Right renal pelvis (tissue), 4 donors: ENCODE results near the gene EZH2. TPM values are rescaled to one million over a fixed set of nuclear protein-coding genes. Genes with fewer than 3 reads are reported as not detected.

Experiments
- DNase-seq, 4 donors: peaks; one replicate each; pipeline ENCODE4 v3.0.0-alpha.2; 2013; ENCODE audit warnings: low read depth in 4 of 4, low spot score in 3 of 4, missing footprints in 1 of 4
- polyA plus RNA-seq, 4 donors: library from polyadenylated mRNA; unstranded; fragments of 120-200 nt; gene quantifications; one replicate each; pipeline ENCODE4 v1.2.1, GENCODE V29; 2013; ENCODE audit not compliant: insufficient read length in 4 of 4

The EZH2 gene
- polyA plus RNA-seq, 4 donors = 34.7 to 39.5 (median 37.6) TPM

DNA sequence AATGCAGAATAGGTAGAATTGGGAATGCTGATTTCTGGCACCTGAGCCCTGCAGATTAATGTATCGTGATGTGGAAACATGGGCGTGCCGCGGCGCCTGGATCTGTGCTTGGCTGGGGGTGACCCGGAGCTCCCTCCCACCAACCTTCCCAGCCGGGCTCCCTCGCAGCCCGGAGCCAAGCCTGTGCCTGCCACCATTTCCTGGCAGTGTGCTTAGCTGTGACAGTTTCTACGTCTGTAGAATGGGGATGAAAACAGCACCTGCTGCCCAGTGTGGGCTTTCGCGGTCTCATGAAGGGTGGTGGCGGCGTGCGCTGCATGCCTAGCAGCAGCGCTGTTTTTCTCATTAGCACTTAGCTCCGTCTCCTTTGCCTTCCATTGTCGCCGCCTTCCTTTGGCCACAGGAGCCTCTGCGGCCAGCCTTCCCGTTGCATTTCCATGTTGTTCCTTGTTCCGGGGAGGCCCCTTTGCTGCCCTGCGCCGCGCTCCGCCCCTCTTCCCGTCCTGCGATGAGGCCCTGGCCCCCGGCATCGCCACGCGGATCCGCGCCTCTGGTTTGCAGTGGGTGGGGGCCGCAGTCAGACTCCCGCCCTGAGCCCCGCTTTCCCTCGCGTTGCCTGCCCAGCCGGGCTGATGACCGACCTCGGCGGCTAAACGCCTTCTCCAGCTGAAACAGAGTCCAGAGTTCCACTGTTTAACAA is 101.2 kb downstream of the EZH2 start:
- DNase-seq = no peak

DNA sequence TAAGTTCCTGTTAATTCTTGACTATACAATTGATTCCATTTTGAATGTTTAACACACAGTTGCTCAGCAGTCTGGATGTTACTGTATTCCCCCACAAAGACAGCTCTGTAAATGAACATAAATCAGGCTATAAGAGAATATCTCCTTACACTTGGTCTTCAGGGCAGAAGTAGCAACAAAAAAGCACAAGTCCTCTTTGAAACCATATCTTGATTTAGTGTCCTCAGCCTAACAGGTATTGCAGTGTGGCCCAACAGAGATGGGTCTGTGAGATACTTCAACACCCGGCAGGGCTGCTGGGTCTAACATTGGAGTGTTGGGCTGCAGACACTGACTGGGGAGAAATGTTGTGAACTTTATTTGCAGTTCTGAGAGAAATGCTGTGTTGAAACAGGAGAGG is 109.6 kb downstream of the EZH2 start:
- peak in 1 of 4 donors; percentile 18 for DNase-seq

DNA sequence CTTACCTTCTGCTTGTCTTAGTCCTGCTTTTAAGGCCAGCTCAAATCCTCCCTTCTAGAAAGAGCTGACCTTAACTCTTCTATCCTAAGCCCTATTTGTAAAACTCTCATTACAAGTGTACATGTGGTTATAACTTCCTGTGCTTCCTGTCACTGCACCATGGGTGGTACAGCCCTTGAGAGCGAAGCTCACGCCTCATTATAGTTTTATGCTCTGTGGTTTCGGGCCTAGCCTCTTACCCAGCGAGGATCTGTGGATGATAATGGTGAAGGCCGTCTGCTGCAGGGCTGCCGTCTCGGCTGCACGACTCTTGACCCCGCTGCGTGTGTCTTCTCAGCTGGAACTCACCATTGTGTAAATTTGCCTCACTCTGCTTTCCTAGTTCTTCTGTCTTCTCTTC is 110.8 kb downstream of the EZH2 start:
- no peak for DNase-seq

DNA sequence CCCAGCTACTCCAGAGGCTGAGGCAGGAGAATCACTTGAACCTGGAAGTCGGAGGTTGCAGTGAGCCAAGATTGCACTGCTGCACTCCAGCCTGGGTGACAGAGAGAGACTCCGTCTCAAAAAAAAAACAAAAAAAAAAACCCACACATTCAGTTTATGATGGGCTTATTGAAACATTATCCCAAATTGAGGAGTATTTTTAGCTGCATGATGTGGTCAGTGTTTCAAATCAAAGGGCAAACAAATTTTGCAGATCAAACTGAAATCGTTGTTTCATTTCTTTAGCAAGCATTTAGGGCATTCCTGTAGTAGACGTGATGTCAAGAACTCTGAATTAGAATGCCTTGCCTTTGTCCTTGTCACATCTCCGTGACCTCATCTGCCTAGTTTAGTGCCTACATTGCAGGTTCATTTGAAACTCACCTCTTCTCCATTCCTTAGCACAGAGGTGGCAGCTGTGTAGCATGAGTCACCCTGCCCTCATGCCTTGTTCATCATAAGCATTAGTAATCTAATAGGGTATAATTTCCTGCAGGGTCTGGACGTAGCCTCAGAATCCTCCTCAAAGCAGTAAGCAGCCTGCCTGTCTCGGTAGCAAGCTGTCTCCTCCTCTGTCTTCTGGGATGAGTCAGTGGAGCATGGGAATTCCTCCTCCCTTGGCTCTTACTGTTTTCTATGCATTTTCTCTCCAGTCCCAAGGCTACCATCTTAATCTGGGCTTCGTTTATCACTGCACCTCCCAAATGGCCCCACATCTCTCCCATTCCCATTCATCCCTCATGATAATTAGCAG is 111.6 kb downstream of the EZH2 start:
- no peak for DNase-seq

GRCh38 chr7:148770004-148770403 is 114.1 kb downstream of the EZH2 start:
- DNase-seq = no peak

GRCh38 chr7:148763622-148764021 is 120.5 kb downstream of the EZH2 start:
- DNase-seq = no peak

DNA sequence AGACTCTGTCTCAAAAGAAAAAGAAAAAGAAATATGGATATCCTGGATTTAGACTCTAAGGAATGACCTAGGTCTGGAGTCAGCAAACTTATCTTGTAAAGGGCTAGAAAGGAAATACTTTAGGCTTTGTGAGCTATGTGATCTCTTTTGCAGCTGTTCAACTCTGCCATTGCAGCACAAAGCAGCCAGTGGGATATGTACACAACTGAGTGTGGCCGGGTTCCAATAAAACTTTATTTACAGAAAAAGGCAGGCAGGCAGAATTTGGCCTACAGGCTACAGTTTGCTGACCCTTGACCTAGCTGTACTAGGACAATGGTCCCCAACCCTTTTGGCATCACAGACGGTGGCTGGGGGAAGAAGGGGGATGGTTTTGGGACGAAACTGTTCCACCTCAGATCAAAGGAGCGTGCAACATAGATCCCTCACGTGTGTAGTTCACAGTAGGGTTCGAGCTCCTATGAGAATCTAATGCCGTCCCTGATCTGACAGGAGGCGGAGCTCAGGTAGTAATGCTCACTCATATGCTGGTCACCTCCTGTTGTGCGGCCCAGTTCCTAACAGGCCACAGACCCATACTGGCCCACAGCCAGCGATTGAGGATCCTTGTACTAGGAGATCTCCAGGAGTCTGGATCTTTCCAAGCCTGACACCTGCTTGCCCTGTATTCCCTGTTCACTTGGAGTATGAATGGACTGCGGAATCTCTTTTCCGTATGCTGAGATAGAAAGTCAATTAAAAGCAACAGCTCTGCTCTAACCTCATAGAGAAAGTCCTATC is 122.4 kb downstream of the EZH2 start:
- no peak for DNase-seq

Other genes with a start within 250 kb of the EZH2 start
- gene CUL1, start 185.4 kb downstream of the EZH2 start, polyA plus RNA-seq = 10 to 100 TPM; 56.6 to 64.3 (median 62.7) TPM
- gene PDIA4, start 144.2 kb upstream of the EZH2 start, polyA plus RNA-seq = 100 to 1,000 TPM; 166 to 197 (median 191) TPM
- gene ZNF786, start 206.4 kb upstream of the EZH2 start, polyA plus RNA-seq = 10 to 100 TPM in 2 of 4 donors, 1 to 10 TPM in 2; 8.4 to 10.5 (median 9.6) TPM
- 1 to 10 TPM; 6.4 to 9.1 (median 7.0) TPM for gene ZNF425, start 242.0 kb upstream of the EZH2 start, polyA plus RNA-seq